NT2/D1 (cell line): Measurements from ENCODE around the gene RBMX.

Experiments
- SUZ12 ChIP-seq: IDR thresholded peaks from 2 replicates; pipeline ENCODE4 v1.6.1; 2011; ENCODE audit not compliant: insufficient read length, insufficient read depth; ENCODE audit errors: extremely low read depth
- YY1 ChIP-seq: IDR thresholded peaks from 2 replicates; pipeline ENCODE4 v1.6.1; 2011; ENCODE audit not compliant: insufficient read length, insufficient read depth

DNA sequence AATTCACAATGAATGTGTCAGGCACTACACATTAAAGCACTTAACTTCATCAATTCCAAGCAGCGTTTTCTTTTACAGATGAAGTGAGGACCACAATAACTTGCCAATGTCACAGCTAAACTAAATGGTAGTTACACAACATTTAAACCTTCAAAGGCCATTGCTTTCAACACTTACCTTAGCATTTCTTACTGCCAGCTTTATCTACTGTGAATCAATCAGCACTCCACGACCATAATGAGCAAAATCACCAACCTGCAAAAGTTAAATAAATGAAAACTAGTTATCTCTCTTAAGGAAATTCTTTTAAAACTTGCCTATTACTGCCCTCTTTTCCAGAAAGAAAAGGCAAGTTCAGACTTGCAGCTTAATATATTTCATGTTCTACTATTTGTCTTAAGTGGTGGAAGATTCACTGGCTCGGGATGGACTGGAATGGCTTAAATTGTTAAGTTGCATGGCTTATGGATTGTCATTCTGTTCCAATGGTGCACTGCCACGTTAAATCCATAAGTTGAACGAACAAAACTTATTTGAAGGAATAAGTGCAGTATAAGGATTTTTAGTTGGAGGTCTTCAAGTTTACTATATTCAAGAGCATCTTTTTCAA, 8.3 kb downstream of the RBMX start:
- TF ChIP-seq SUZ12 (no peak), YY1 (no peak)
